Dermis microvascular lymphatic vessel endothelial cell (primary cell): ENCODE measurements around the gene PKNOX2. TPM values are rescaled to one million over a fixed set of nuclear protein-coding genes. Genes with fewer than 3 reads are reported as not detected.
"Not testable (repeated sequence)": the region's sequence is repeated elsewhere in the genome, so short reads cannot be mapped to it uniquely, and the experiment has no call there.

Source experiments
- DNase-seq, 2 donors: peaks; one replicate each; pipeline versions ENCODE4 v3.0.0 to v3.0.0-alpha.2; 2010; ENCODE audit warnings: low read depth in 2 of 2
- total RNA-seq: library from RNA; depleted of rRNA; stranded (reverse); fragments of >200 nt; gene quantifications from 2 replicates; pipeline ENCODE4 v1.2.1, GENCODE V29; 2014

The PKNOX2 gene
- total RNA-seq, 1 donor from 2014 or later, result not detected

GRCh38 chr11:125201525-125202141 lies 37.1 kb downstream of the PKNOX2 start:
- peak in 1 of 2 donors; percentile 32 for DNase-seq

GRCh38 chr11:125202362-125202880 lies 37.9 kb downstream of the PKNOX2 start:
- no peak for DNase-seq

- DNase-seq, result no peak
These were observed 38.4 kb downstream of the PKNOX2 start for GRCh38 chr11:125202977-125203376.

- no peak for DNase-seq
These were observed 43.4 kb downstream of the PKNOX2 start for GRCh38 chr11:125207866-125208425.

- DNase-seq, result no peak
These were observed 45.5 kb downstream of the PKNOX2 start for GRCh38 chr11:125210066-125210465.

- no peak for DNase-seq
These were observed 46.8 kb downstream of the PKNOX2 start for GRCh38 chr11:125211191-125211947.

- no peak for DNase-seq
These were observed 47.4 kb downstream of the PKNOX2 start for GRCh38 chr11:125211948-125212340.

- peak; percentile 10 to 70 for DNase-seq
These were observed 50.3 kb downstream of the PKNOX2 start for GRCh38 chr11:125214601-125215565.

GRCh38 chr11:125215976-125216375 lies 51.4 kb downstream of the PKNOX2 start:
- DNase-seq, result no peak

GRCh38 chr11:125218336-125218735 lies 53.8 kb downstream of the PKNOX2 start:
- DNase-seq, result no peak

- no peak for DNase-seq
These were observed 56.9 kb downstream of the PKNOX2 start for GRCh38 chr11:125221461-125221860.

GRCh38 chr11:125222494-125222893 lies 57.9 kb downstream of the PKNOX2 start:
- no peak for DNase-seq

GRCh38 chr11:125223161-125223560 lies 58.6 kb downstream of the PKNOX2 start:
- DNase-seq, result not testable (repeated sequence)

- DNase-seq, result no peak
These were observed 59.4 kb downstream of the PKNOX2 start for GRCh38 chr11:125223901-125224361.

GRCh38 chr11:125224391-125225021 lies 60.0 kb downstream of the PKNOX2 start:
- peak; percentile 6 to 46 for DNase-seq

GRCh38 chr11:125225401-125225800 lies 60.9 kb downstream of the PKNOX2 start:
- DNase-seq, result no peak

- DNase-seq, result no peak
These were observed 61.5 kb downstream of the PKNOX2 start for GRCh38 chr11:125226031-125226430.

GRCh38 chr11:125226706-125227105 lies 62.2 kb downstream of the PKNOX2 start:
- DNase-seq, result no peak

GRCh38 chr11:125227151-125227550 lies 62.6 kb downstream of the PKNOX2 start:
- DNase-seq, result no peak

GRCh38 chr11:125228445-125228844 lies 63.9 kb downstream of the PKNOX2 start:
- no peak for DNase-seq

GRCh38 chr11:125228993-125229392 lies 64.4 kb downstream of the PKNOX2 start:
- DNase-seq, result no peak
